Astrocyte (in vitro differentiated cells and primary cell): ENCODE data around the gene ZNF597.

Source experiments
- EZH2 ChIP-seq: IDR thresholded peaks from 2 replicates; pipeline ENCODE4 v1.6.1; 2012; ENCODE audit warnings: mild to moderate bottlenecking, low read length, inconsistent platforms; ENCODE audit not compliant: insufficient read depth
- TF ChIP-seq, protein P1 (sequence below): IDR thresholded peaks from 2 replicates; pipeline ENCODE4 v1.5.1; 2011; ENCODE audit warnings: low read depth, mild to moderate bottlenecking, inconsistent platforms, low read length, moderate library complexity; ENCODE audit not compliant: insufficient read depth

DNA sequence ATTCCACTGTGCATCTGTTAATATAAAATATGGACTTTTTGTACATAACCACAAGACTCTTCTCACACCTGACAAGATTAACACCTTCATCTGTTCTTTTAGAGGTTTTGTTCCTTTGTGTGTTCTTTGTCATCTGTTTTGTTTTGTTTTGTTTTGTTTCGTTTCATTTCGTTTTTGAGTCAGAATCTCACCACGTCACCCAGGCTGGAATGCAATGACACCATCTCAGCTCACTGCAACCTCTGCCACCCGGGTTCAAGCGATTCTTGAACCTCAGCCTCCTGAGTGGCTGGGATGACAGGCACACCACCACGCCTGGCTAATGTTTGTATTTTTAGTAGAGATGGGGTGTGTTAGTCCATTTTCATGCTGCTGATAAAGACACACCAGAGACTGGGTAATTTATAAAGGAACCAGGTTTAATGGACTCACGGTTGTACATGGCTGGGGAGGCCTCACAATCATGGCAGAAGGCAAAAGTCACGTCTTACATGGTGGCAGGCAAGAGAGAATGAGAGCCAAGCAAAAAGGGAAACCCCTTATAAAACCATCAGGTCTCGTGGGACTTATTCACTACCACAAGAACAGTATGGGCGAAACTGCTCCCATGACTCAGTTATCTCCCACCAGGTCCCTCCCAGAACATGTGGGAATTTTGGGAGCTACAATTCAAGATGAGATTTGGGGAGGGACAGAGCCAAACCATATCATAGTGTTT is 29.7 kb upstream of the ZNF597 start:
- no peak for TF ChIP-seq EZH2
- TF ChIP-seq, protein P1, sequence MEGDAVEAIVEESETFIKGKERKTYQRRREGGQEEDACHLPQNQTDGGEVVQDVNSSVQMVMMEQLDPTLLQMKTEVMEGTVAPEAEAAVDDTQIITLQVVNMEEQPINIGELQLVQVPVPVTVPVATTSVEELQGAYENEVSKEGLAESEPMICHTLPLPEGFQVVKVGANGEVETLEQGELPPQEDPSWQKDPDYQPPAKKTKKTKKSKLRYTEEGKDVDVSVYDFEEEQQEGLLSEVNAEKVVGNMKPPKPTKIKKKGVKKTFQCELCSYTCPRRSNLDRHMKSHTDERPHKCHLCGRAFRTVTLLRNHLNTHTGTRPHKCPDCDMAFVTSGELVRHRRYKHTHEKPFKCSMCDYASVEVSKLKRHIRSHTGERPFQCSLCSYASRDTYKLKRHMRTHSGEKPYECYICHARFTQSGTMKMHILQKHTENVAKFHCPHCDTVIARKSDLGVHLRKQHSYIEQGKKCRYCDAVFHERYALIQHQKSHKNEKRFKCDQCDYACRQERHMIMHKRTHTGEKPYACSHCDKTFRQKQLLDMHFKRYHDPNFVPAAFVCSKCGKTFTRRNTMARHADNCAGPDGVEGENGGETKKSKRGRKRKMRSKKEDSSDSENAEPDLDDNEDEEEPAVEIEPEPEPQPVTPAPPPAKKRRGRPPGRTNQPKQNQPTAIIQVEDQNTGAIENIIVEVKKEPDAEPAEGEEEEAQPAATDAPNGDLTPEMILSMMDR: no peak
